GM21423 (cell line): Measurements from ENCODE around the gene STPG4.

ENCODE experiments used
- ATAC-seq: cut with Tn5 transposase; IDR thresholded peaks from one replicate; pipeline ENCODE4 v1.9.1; 2021; ENCODE audit warnings: mild to moderate bottlenecking, moderate library complexity; ENCODE audit not compliant: unreplicated experiment

Gene STPG4

DNA sequence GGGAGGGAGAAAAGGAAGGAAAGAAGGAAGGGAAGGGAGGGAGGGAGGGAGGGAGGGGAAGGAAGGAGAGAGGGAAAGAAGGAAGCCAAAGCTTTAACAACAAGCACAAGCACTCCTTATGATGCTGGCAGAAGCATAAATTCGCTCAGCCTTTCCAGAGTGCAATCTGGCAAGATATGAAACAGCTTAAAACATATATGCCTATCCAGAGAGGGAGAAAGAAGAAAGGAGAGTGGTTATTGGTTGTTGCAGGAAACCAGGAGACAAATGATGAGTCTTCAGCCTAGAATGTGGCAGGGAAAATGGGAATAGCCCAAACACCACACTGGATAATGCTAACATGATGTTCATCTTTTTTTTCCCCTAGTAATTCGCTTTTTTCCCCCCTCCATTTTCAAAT is 64.0 kb downstream of the STPG4 start:
- no peak for ATAC-seq

DNA sequence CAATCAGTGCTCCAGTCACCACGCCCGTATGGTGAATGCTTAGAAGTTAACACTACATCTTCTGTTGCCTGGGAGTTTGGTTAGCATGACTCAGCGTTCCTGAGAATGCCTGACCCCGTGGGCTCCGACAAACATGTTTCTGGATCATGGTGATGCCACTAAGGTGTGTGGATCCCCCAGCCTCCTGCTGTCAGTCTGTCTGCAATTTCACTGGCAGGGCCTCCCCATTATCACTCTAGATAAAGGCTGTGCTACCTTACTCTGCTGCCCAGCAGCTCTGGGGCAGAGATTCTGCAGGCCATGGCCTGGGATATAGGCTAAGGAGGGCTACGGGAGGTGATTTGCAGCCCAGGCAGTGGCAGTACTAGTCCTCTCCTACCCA is 66.0 kb downstream of the STPG4 start:
- no peak for ATAC-seq

DNA sequence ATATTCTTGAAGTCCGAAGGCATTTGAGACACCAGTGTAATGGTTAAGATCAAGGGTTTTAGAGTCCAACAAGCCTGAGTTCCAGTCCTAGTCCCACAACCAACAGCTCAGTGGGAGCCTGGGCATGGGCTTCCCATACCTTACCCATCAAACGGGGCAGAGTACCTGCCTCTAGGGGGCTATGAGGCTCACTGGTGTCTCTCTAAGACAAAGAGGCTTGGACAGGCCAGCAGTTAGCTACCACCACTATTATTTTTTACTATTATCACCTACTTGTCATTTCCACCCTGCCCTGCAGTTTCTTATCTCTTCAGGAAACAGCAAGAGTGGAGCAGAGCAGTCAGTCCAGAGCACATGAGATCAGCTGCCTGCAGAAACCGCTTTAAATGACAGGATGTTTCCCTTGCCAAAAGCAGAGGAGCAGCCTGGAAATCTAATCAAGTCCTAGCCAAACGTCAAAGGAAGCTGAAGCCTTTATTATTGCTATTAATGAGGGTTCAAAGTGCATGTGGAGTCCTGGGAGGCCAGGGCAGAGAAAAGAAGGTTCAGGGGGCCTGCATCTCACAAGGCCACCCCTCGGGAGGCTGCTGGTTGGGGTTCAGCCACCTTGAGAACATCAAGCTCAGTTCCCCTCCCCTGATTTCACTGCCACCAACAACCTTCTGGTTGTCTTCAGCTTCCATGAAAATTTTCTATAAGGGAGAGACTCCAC is 66.6 kb downstream of the STPG4 start:
- ATAC-seq, result no peak

DNA sequence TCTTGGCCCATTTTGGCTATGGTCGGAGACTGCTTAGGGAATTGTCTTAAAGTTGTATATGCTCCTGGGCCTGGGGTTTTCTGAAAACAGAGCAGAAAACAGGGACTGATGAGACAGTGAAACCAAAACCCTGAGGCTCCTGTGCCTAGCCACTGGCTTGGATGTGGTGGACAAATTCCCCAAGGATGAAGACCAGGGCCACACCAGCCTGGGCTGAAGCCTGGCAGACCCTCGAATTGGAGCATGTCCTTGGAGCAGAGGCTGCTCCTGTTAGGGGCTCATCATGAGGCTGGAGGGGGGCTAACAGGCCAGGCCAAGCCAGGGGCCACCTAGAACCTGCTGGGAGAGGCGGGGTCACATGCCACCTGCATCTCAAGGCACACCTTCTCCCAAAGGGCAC is 68.1 kb downstream of the STPG4 start:
- ATAC-seq, result no peak

DNA sequence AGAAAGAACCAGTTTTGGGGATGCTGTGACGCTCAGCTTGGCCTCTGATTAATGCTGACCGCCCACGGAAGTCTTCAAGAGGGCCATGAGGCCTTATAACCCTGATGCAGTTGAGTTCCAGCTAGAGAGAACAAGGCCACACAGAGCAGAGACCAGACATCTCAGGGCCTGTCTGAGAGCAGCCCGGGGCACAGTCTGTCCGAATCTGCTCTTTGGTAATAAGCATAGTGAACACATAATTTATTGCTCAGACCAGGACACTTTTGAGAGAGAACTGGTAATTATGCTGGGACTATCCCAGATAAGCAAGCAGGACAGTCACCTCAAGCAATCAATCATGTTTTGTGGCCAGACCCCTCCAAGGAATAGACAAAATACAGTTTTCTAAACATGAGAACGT is 68.5 kb downstream of the STPG4 start:
- ATAC-seq, result no peak

DNA sequence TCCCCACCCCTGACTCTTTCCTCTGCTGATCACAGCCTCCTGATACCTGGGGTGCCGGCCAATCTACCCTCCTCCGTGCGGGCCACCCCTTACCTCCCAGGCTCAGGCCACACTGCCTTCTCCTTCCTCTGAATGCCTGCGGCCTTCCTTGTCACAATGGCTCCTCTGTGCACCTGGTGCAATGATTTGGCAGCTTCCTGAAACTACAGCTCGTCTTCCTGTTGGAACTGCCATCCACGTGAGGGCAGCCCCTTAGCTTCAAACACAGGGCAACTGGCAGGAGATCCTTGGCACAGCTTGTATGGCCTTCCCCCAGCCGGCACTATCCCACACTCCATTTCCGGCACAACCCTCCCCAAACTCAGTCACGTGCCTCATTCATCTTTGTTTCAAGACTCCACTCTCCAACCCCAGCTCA is 69.0 kb downstream of the STPG4 start:
- no peak for ATAC-seq

DNA sequence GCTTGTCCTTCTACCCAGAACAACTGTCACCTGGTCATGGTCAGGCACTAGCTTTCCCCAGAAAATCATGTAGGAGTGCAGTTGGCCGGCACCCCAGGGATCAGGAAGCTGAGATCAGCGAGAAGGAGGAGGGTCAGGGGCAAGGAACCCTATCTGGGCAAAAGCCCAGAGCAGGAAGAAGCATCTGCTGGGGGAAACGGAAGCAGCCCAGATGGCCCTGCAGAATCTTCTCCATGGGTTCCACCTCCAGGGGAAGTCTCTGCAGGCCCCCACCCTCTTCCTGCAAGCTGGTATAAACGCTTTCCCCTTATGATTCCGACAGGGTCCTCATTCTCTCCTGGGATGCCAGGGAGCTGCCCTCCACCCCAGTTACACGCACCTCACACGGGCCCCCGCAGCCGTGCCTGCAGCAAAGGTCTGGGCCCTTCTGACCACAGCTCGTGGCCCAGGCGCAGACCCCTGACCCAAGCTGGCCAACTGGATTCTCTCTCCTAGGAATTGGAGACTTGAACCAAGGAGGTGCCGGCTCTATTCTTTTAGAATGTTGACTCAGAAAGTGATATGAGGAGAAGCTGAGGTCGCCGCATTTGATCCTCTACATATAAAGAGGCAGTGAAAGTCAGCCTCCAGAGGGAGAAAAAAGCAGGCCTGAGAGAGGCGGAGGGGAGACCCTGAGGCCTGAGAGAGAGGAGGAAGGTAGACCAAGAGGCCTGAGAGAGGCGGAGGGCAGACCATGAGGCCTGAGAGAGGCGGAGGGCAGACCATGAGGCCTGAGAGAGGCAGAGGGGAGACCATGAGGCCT is 71.0 kb downstream of the STPG4 start:
- no peak for ATAC-seq

DNA sequence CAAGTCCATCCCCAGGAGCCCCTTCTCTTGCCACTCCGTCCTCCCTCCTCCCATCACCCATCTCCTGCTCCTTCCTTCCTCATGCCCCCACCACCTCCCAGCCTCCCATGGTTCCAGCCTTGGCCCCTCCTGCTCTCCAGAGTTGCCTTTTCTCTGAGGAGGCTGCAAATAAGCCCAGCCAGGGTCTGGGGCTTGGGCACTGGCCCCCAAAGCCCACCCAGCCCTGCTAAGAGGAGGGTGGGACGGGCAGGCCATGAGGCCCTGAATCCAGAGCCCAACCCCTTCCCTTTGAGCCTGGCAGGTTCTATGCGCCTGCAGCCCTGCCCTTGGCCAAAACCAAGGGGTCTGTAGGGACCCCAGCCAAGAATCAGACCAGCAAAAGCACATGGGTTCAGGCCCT is 71.6 kb downstream of the STPG4 start:
- no peak for ATAC-seq

DNA sequence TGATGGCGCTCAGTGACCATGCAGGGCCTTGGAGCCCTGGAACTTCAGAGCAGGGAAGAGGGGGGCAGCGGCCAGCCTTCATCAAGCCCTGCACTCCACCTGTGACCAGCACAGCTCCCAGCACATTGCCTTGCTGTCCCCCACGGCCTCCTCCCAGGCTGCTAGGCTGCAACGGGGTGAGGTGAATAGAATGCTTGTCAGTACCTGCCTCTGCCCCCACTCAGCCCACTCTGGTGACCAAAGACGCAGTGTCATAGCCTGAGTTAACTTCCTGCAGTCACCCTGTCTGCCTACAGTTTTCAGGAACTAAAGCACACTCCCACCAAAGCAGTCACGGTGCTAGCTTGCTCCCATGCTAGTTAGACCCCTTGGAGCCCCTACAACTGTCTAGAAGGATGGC is 72.1 kb downstream of the STPG4 start:
- ATAC-seq, result no peak

DNA sequence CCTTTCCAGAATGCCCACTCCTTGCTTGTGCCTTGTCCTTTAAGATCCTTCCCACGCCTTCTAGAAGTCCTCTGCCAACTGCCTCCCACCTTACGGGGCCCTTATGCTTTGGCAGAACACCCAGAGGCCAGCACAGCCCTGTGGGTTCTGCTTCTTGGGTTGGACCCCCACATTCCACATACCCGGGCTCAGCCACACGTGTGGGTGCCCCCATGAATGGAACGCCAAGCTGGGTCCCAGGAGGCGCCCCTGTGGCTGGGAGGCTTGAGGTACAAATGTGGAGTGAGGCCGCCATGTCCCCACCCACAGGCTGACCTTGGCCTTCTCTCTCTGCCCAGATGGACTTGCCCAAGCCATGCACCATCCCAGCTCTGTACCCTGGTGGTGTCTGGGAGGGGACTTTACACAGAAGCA is 74.2 kb downstream of the STPG4 start:
- no peak for ATAC-seq

DNA sequence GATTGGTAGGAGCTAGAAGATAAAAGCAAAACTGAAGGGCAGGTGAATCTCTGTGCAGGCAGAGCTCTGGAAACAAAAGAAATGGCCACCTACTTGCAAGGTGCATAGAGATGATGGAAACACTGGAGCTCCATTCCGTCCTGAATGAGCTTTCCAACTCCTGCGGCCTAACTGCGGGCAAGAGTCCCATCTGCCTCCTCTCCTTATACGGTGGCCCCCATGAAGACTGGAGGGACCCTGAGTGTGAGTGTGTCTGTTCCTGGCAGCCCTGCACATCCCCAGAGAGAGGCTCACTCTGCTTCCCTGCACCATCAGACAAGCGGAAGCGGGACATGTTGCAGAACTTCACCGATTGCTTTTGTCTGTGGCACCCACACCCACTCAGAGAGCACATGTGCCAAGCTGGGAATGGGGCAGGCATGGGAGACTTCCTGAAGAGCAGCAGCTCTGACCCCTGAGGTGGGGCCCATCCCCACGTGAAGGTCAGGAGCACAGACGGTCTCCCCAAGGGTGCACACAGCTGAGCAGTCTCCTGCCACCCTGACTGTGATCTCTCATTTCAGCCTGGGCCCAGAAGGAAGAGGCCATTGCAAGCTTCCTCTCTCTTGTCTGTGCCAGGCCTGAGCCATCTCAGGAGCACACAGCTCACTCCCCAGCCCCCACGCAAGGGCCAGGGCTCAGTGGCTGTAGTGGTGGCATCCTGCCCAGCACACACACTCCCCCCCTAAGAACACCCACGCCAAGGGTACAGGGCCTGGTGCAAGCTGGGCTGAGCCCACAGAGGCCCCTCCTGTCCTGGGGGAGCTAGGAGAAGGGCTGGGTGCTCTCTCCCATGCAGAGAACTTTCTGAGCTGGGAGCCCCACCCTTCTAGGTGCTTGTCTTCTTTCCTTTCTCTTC is 75.3 kb downstream of the STPG4 start:
- no peak for ATAC-seq

DNA sequence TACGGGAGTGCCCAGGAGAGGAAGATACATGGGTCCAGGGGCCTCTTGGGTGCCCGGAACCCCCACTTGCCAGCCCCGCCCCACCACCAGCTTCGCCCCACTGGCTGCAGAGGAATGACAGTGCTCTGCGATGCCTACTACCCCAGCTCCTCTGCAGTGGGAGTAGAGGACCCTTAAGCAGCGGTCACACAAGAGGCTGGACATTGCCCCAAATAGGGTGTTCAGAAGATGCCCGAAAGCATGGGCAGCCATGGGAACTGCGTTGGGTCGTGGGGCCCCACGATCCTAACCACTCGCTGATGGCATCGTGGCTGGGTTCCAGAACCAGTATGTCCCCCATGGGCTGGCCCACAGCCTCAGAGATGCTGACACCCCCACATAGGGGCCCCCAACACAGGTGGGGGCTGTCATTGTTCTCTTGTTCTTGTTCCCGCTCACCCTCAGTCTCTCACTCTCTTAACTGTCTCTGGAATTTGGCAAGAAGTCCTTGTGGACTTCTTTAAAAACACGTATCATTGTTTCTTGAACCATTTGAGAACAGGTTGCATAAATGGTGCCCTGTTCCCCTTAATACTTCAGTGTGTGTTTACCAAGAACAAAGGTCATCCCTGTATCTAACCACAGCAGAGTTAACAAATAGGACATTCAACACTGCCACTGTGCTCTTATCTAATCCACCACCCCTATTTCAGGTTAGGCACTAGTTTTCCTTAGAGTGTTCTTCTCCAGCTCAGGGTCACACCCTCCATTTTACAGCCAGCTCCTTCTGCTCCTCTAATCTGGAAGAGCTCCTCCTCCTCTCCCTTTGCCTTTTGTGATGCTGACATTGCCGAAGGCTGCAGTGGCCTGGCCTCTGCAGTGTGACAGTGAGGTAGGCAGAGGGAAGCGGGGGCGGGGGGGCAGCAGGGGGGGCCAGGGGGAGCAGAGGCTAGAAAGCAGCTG is 76.3 kb downstream of the STPG4 start:
- ATAC-seq, result no peak

DNA sequence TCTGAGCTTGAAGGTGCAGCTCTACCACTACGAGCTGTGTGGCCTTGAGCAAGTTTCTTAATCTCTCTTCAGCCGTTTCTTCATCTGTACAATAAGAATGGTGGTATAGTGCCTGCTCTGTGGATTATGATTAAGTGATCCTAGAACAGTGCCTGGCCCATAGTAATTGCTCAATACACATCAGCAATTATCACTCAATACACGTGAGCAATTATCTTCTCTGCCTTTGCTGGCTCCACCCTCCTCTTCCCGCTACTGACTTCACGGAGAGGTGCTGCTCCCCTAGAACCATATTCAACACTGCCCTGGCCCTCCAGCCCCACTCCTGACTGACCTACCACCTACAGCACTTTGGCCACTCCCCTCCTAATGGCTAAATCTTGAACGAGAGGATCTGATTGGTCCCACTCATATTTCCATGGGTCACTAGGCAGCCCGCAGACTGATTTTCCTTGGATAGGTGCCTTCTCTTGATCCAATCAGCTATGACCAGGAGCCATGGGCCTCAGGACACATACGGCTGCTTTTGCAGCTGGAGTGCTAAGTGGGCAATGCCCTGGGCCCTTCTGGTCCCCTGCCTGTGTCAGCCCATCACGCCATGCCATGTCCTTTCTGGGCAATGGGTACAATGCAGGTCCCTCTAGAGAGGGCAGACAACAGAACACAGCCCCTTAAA is 77.5 kb downstream of the STPG4 start:
- no peak for ATAC-seq

DNA sequence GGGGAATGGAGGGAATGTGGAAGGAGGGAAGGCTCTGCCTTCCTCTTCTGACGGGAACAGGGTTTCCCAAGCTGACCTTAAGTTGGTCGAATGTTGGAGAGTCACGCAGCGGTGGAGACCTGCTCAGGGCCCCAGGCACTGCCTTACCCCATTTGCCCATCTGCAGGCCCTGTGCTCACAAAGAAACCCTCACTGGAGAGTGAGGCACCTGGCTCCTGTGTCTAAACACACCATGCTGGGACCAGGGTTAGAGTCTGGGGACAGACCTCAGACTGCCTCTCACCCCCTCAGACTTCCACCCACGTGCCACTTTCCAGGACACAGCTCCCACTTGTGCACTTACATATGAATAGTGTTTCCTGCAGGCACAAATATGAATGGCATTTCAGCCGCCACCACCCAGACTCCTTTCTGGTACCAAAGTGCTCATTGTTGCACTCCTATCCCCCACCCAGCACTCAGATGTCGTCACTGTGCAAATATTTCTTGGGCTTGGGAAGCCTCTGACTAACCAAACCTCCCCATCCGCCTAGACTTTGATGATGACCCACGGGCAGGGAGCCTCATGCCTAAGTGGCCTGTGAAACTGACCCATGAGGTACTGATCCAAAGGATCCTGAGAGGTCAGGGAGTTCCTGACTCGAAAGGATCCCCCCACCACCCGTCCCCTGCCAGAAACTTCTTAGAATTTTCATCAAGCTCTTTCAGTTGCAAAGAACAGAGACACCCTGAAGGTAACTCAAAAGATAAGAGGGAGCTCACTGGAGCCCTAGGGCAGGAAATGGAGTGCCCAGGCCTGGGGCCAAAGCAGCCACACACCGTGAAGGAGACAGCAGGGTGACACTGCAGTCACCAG is 78.3 kb downstream of the STPG4 start:
- ATAC-seq, result no peak

DNA sequence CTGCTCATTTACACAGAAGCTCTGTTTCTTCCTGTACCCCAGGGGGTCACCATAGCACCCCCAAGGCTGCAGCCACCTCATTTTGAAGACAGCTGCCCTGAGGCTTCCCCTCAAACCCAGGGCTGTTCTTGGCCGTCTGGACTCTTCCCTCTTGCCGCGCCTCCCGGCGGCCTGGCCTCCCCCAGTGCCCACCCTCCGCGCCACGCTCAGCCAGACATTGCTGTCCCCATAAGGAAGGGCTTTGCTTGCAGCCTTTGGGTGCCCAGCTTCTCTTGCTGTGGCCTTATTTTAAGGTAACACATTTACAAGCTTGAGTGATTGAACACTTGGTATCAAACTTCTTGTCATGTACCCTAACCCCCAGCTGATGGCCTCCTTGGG is 79.0 kb downstream of the STPG4 start:
- ATAC-seq, result no peak

DNA sequence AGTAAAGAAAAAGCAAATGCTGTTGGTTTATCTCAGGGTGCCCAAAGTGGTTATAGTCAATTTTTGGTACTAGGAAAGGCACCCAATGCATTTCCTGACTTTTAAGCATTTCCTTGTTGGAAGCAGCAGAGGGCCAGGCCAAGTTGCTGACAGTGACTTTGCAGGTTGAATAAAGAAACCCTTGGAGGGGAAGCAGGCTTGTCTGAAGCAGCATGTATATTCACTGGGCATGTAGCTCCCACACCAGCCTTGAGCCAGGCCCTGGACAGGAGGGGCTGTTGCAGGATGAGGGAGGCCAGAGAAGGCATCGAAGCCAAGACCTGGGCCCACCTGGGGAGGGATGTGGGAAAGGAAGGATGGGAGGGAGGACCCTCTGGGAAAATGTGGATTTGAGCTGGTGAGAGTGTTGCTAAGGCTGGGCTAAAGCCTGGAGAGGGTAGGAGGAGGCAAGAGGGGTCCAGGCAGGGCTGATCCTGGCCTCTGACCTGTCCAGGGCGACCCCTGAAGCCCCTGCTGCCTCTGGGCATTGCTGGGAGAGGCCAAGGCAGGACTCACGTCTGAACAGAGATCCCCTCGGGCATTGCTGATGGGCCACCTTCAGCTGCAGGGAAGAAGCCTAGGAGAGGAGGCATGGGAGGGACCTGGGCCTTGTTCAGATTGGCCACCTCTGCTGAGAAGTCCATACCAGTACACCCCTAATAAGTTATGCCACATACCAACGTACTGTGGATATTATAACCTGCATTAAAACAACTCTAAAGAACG is 79.6 kb downstream of the STPG4 start:
- ATAC-seq, result no peak

DNA sequence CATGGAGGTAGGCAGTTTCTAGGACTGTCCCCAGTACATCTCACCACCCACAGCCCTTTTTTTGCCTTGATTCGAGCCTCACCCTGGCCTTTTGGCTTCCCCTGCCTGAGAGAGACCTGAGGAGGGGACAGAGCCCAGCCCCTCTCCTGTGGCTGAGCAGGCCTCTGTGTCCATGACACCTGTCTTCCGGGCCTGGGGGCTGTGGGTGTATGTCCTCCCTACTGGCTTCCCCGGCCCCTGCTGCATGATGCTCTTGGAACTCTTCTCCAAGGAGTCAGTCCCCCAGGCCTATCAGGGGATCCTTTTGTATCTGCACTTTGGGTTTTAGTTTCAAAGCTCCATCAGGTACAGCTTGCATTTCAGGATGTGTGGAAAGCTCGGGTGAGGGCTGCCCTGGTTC is 80.4 kb downstream of the STPG4 start:
- ATAC-seq, result no peak

DNA sequence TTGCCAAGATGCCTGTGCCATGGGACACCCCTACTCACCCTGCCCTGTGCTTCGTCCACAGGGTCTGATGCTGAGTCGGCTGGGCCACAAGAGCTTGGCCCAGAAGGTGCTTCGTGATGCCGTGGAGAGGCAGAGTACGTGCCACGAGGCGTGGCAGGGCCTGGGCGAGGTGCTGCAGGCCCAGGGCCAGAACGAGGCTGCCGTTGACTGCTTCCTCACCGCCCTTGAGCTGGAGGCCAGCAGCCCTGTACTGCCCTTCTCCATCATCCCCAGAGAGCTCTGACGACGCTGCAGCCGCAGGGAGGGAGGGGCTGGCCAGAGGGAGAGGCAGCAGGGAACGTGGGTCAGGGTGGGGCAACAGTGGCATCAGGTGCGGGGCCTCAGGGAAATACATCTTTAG is 81.5 kb downstream of the STPG4 start:
- ATAC-seq, result no peak
